ENCODE data around the gene TMEM229B. TPM values are rescaled to one million over a fixed set of nuclear protein-coding genes. Genes with fewer than 3 reads are reported as not detected.

Gene TMEM229B
- total and polyA plus RNA-seq, 2 experiments from 2014 or later: 18.3 to 25.6 TPM

GRCh38 chr14:67474366-67474765, 14.2 kb downstream of the TMEM229B start:
- TF ChIP-seq CTCF (IDR thresholded peaks at IDR 0.05; ENCODE audit: poor library complexity) (no peak), EZH2 (IDR thresholded peaks at IDR 0.05; ENCODE audit: borderline replicate concordance) (no peak), EZH2phosphoT487 (IDR thresholded peaks at IDR 0.05; ENCODE audit: low read depth, severe bottlenecking, unreplicated experiment) (no peak)
- 94% methylated on average over 1 of the region's 1 CpG for WGBS (ENCODE audit: low lambda C conversion rate, missing lambda C conversion rate)
- H2AFZ ChIP-seq: no peak overlapping the region

GRCh38 chr14:67473290-67474082, 15.0 kb downstream of the TMEM229B start:
- Histone ChIP-seq H3K36me3 (replicated peaks; ENCODE audit: insufficient read depth, low read depth) (no peaks in the 10 kb centered on the region), H3K4me3 (no peak overlapping the region), H3K27me3 (no peaks in the 10 kb centered on the region), H3K4me1 (ENCODE audit: insufficient read depth) (no peaks in the 10 kb centered on the region), H3K9me2 (replicated peaks; ENCODE audit: insufficient read depth) (no peaks in the 10 kb centered on the region), H3K79me2 (no peaks in the 10 kb centered on the region), H3K9me3 (ENCODE audit: low read depth) (no peaks in the 10 kb centered on the region), H3K27ac (no peak overlapping the region), H3K4me2 (no peak overlapping the region), H4K20me1 (ENCODE audit: insufficient read depth, poor library complexity, severe bottlenecking) (no peaks in the 10 kb centered on the region), H2AFZ (no peak overlapping the region)
- TF ChIP-seq EZH2 (IDR thresholded peaks at IDR 0.05; ENCODE audit: borderline replicate concordance): no peak
- 98% methylated on average over 52 of the region's 52 CpGs for WGBS (ENCODE audit: low lambda C conversion rate, missing lambda C conversion rate)
- DNase-seq (ENCODE audit: low spot score): no peak

More at GRCh38 chr14:67474366-67474765, 14.2 kb downstream of the TMEM229B start:
- Histone ChIP-seq H3K4me3 (no peak overlapping the region), H3K9me2 (replicated peaks; ENCODE audit: insufficient read depth) (no peaks in the 10 kb centered on the region), H4K20me1 (ENCODE audit: insufficient read depth, poor library complexity, severe bottlenecking) (no peaks in the 10 kb centered on the region), H3K4me2 (no peak overlapping the region), H3K79me2 (no peaks in the 10 kb centered on the region), H3K9me3 (ENCODE audit: low read depth) (no peaks in the 10 kb centered on the region), H3K36me3 (replicated peaks; ENCODE audit: insufficient read depth, low read depth) (no peaks in the 10 kb centered on the region), H3K27ac (no peak overlapping the region), H3K4me1 (ENCODE audit: insufficient read depth) (no peaks in the 10 kb centered on the region), H3K27me3 (no peaks in the 10 kb centered on the region)
- no peak for DNase-seq (ENCODE audit: low spot score)

DNA sequence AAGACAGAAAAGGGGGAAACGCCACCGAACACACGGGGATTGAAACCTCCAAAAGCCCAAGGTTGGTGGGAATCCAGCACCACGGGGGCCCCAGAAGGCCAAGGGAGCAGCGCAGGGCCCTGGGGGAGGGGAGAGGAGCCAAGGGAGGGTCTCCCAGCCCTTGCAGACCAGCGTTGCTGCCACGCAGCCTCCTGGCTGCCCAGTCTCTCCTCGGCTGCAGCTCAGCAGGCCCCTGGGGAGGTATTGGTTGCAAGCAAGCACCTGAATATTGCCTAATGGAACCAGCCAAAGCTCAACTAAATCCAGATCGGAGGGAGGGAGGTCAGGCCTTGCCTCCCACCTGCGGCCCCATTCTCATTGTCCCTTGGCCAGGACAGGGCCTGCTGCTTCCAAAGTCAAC, 15.8 kb downstream of the TMEM229B start:
- no peaks in the 10 kb centered on the region for H3K27me3 ChIP-seq
- no peak overlapping the region for H3K27ac ChIP-seq
- no peak overlapping the region for H3K4me2 ChIP-seq
- no peaks in the 10 kb centered on the region for H3K9me2 ChIP-seq (replicated peaks; ENCODE audit: insufficient read depth)
- H3K9me3 ChIP-seq (ENCODE audit: low read depth): no peaks in the 10 kb centered on the region
- 91% methylated on average over 10 of the region's 10 CpGs for WGBS (ENCODE audit: low lambda C conversion rate, missing lambda C conversion rate)
- TF ChIP-seq EZH2phosphoT487 (IDR thresholded peaks at IDR 0.05; ENCODE audit: low read depth, severe bottlenecking, unreplicated experiment): no peak
- no peak for TF ChIP-seq EZH2 (IDR thresholded peaks at IDR 0.05; ENCODE audit: borderline replicate concordance)
- TF ChIP-seq CTCF (IDR thresholded peaks at IDR 0.05; ENCODE audit: poor library complexity): no peak
- H3K79me2 ChIP-seq: no peaks in the 10 kb centered on the region
- H3K36me3 ChIP-seq (replicated peaks; ENCODE audit: insufficient read depth, low read depth): no peaks in the 10 kb centered on the region
- H4K20me1 ChIP-seq (ENCODE audit: insufficient read depth, poor library complexity, severe bottlenecking): no peaks in the 10 kb centered on the region
- H3K4me1 ChIP-seq (ENCODE audit: insufficient read depth): no peaks in the 10 kb centered on the region
- H3K4me3 ChIP-seq: no peak overlapping the region
- no peak for DNase-seq (ENCODE audit: low spot score)
- H2AFZ ChIP-seq: no peak overlapping the region

- H4K20me1 ChIP-seq (ENCODE audit: insufficient read depth, poor library complexity, severe bottlenecking): no peaks in the 10 kb centered on the region
- no peaks in the 10 kb centered on the region for H3K4me1 ChIP-seq (ENCODE audit: insufficient read depth)
- no peaks in the 10 kb centered on the region for H3K27me3 ChIP-seq
- H3K27ac ChIP-seq: no peak overlapping the region
- no peaks in the 10 kb centered on the region for H3K9me3 ChIP-seq (ENCODE audit: low read depth)
- DNase-seq (ENCODE audit: low spot score): no peak
- no peak for TF ChIP-seq EZH2phosphoT487 (IDR thresholded peaks at IDR 0.05; ENCODE audit: low read depth, severe bottlenecking, unreplicated experiment)
- TF ChIP-seq EZH2 (IDR thresholded peaks at IDR 0.05; ENCODE audit: borderline replicate concordance): no peak
- no peak for TF ChIP-seq CTCF (IDR thresholded peaks at IDR 0.05; ENCODE audit: poor library complexity)
- H3K4me3 ChIP-seq: no peak overlapping the region
- no peak overlapping the region for H2AFZ ChIP-seq
- WGBS (ENCODE audit: low lambda C conversion rate, missing lambda C conversion rate): 98% methylated on average over 3 of the region's 3 CpGs
- H3K9me2 ChIP-seq (replicated peaks; ENCODE audit: insufficient read depth): no peaks in the 10 kb centered on the region
- H3K36me3 ChIP-seq (replicated peaks; ENCODE audit: insufficient read depth, low read depth): no peaks in the 10 kb centered on the region
- no peaks in the 10 kb centered on the region for H3K79me2 ChIP-seq
- no peak overlapping the region for H3K4me2 ChIP-seq
Measured at GRCh38 chr14:67469954-67470353, 18.6 kb downstream of the TMEM229B start.
